T-helper 2 cell treated with Interferon-gamma antibody and Interleukin-4, amounts not matched to agents 5 μg/mL and 100 μg/mL, for 36 hours (primary cell): ENCODE measurements around the gene SKAP1.
"Not testable (repeated sequence)": the region's sequence is repeated elsewhere in the genome, so short reads cannot be mapped to it uniquely, and the experiment has no call there.

Source experiments
- DNase-seq: peaks from one replicate; pipeline ENCODE4 v3.0.0; 2021; ENCODE audit warnings: low spot score
- H3K27ac Mint-ChIP-seq: one replicate; pipeline ENCODE4 v1.8.0; 2021; ENCODE audit warnings: mild to moderate bottlenecking, mixed read lengths
- H3K27me3 Mint-ChIP-seq: one replicate; pipeline ENCODE4 v1.8.0; 2021; ENCODE audit warnings: low read depth, mixed read lengths
- H3K36me3 Mint-ChIP-seq: one replicate; pipeline ENCODE4 v1.8.0; 2021; ENCODE audit warnings: low read depth, mixed read lengths
- H3K4me1 Mint-ChIP-seq: one replicate; pipeline ENCODE4 v1.8.0; 2021; ENCODE audit warnings: low read depth, mixed read lengths
- H3K4me3 Mint-ChIP-seq: one replicate; pipeline ENCODE4 v1.8.0; 2022; ENCODE audit warnings: mild to moderate bottlenecking, moderate library complexity, mixed read lengths
- H3K9me3 Mint-ChIP-seq: one replicate; pipeline ENCODE4 v1.8.0; 2021; ENCODE audit warnings: mixed read lengths

Gene SKAP1

GRCh38 chr17:48439875-48440505 is 10.0 kb upstream of the SKAP1 start:
- peaks cover 84% of the 10 kb centered on the region for H3K4me1 Mint-ChIP-seq
- peak overlapping the region; percentile 60 for H3K4me3 Mint-ChIP-seq
- no peaks in the 10 kb centered on the region for H3K27me3 Mint-ChIP-seq
- H3K27ac Mint-ChIP-seq = peak overlapping the region; percentile 84
- DNase-seq = peak; percentile 51
- H3K36me3 Mint-ChIP-seq = peaks cover 22% of the 10 kb centered on the region
- peaks cover 19% of the 10 kb centered on the region for H3K9me3 Mint-ChIP-seq

DNA sequence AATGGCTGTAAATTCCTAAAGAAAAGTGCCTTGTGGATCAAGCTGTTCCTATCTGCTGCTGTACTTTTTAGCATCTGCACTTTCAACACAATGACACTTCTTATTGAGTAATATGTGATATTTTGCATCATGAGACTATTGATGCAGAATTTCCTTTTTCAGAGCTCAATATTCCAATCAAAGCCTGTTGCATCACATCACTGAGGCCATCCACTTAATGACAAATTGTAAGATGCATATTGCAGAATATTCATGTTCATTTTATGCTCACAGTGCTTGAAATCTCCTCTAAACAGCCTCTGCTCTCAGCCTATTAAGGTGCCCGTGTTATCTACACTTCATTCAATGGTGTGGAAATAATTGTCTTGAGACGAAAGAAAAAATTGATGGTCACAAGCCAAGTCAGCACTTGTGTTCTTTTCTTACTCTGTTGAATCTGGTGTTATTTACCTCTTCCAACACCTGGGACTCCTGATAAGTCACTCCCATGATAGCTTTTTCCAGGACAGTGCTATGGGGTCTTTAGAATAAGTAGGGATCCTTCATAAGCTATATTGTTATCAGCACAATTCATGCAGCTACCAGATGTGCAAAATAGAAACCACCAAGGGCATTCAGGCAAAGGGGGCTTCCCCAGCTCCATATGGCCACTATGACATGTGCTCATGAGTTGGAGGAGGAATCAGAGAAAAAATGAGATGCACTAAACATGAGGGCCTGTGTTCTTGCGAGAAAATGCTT is 9.3 kb upstream of the SKAP1 start:
- Mint-ChIP-seq H3K4me3 (peak overlapping the region; percentile 60), H3K27ac (peak overlapping the region; percentile 84), H3K4me1 (peaks cover 77% of the 10 kb centered on the region), H3K27me3 (no peaks in the 10 kb centered on the region), H3K9me3 (peaks cover 19% of the 10 kb centered on the region), H3K36me3 (peaks cover 19% of the 10 kb centered on the region)
- no peak for DNase-seq

- Mint-ChIP-seq H3K27me3 (no peaks in the 10 kb centered on the region), H3K9me3 (peaks cover 19% of the 10 kb centered on the region), H3K36me3 (peaks cover 19% of the 10 kb centered on the region), H3K27ac (peak overlapping the region; percentile 86), H3K4me1 (peaks cover 77% of the 10 kb centered on the region), H3K4me3 (peak overlapping the region; percentile 59)
- DNase-seq = no peak
Observed at GRCh38 chr17:48438516-48439061, 8.6 kb upstream of the SKAP1 start.

DNA sequence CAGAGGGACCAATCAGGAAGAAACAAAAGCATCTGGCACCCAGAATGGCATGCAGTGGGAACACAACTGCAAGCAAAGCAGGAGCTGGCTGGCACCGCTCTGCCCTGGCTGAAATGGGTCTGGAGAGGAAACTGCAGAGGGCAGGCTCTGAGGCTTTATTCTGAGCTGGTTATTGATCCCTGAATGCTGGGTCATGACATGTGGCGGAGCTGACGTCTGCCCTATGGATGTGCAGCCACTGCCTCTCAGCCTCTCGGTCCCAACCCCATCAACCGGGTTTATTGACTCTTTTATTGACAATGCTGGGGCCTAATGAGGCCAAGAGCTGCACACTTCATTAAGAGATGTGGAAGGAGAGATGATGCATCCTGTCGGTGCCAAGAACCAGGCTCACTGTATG is 3.9 kb upstream of the SKAP1 start:
- Mint-ChIP-seq H3K27me3 (no peaks in the 10 kb centered on the region), H3K36me3 (peaks cover 21% of the 10 kb centered on the region), H3K27ac (no peak overlapping the region), H3K4me3 (no peak overlapping the region), H3K9me3 (peaks cover 9% of the 10 kb centered on the region), H3K4me1 (peaks cover 64% of the 10 kb centered on the region)
- DNase-seq = no peak

GRCh38 chr17:48432820-48433775 is 3.1 kb upstream of the SKAP1 start:
- Mint-ChIP-seq H3K9me3 (peaks cover 9% of the 10 kb centered on the region), H3K27ac (no peak overlapping the region), H3K36me3 (peaks cover 28% of the 10 kb centered on the region), H3K27me3 (no peaks in the 10 kb centered on the region), H3K4me1 (peaks cover 61% of the 10 kb centered on the region), H3K4me3 (no peak overlapping the region)
- DNase-seq = no peak

DNA sequence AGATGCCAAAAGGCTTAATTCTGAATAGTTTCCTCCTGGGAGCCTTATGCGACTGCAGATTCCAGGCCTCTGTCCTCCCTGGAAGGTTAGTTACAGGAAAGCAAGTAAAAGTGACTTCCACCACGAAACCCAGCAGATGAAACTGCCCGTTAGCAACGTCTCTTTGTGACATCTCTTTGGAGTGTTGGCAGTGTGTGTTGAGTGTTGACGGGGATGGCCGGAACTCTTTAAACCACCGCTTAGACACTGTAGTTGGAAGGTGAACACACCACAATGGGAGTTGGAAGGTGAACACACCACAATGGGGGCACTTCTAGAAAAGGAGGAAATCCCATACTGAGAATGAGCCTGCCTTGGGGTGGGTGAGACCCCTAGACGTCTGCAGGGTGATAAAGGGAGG is 858 bp downstream of the SKAP1 start:
- H3K4me1 Mint-ChIP-seq = peaks cover 63% of the 10 kb centered on the region
- peak overlapping the region; percentile 98 for H3K4me3 Mint-ChIP-seq
- H3K27ac Mint-ChIP-seq = peak overlapping the region; percentile 98
- H3K36me3 Mint-ChIP-seq = peaks cover 30% of the 10 kb centered on the region
- no peaks in the 10 kb centered on the region for H3K9me3 Mint-ChIP-seq
- peak; percentile 33 for DNase-seq
- no peaks in the 10 kb centered on the region for H3K27me3 Mint-ChIP-seq

DNA sequence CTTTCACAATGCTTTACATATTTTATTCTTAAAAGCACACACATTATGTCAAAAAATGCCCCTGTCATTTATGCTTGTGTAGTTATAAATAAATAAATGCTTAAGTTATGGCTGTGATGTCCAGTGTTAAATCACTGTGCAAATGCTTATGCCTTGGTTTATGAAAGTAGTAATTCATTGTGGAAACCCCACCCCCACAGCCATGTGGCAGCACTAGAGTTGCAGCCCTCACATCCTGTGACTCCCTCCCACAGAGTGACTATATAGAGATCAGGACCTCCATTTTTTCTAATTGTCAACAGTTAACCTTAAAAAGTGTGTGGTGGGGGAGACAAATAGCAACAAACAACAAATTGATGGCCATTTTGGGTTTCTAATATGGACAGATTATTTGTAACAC is 2.4 kb downstream of the SKAP1 start:
- H3K36me3 Mint-ChIP-seq = peaks cover 35% of the 10 kb centered on the region
- H3K4me3 Mint-ChIP-seq = peak overlapping the region; percentile 98
- no peaks in the 10 kb centered on the region for H3K9me3 Mint-ChIP-seq
- DNase-seq = peak; percentile 78
- H3K4me1 Mint-ChIP-seq = peaks cover 60% of the 10 kb centered on the region
- H3K27me3 Mint-ChIP-seq = no peaks in the 10 kb centered on the region
- peak overlapping the region; percentile 98 for H3K27ac Mint-ChIP-seq

- Mint-ChIP-seq H3K27me3 (no peaks in the 10 kb centered on the region), H3K9me3 (no peaks in the 10 kb centered on the region), H3K4me1 (peaks cover 60% of the 10 kb centered on the region), H3K4me3 (peak overlapping the region; percentile 98), H3K27ac (peak overlapping the region; percentile 98), H3K36me3 (peaks cover 37% of the 10 kb centered on the region)
- DNase-seq = no peak
Observed at GRCh38 chr17:48426761-48427500, 3.1 kb downstream of the SKAP1 start.

DNA sequence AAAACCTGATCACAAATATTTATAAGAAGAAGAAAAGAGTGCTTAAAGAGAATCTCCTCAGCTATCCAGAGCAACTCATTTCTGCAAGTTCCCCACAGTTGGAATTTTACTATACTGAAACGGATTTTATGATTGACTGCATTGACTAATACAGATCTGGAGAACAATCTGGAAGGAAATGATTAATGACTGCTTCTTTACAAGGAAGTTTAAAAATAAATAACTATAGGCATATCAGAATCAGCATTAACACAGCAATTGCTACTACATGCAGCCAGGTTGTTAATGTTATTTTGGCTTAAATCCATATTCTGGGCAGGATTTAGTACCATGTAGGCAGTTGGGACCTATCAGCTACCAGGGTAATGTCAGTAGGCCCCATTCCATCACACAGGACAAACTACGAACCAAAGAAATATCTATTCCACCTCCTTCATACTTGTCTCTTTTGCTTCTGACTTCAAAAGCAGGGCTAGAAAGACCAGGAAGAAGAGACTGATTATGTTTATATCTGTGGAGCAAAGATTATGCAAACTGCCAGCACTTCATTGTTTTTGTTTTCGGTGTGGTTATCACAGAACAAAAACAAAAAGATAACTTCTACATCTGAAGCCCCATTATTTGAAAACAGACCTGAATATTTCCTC is 3.9 kb downstream of the SKAP1 start:
- no peak for DNase-seq
- Mint-ChIP-seq H3K27ac (peak overlapping the region; percentile 98), H3K4me3 (peak overlapping the region; percentile 98), H3K9me3 (no peaks in the 10 kb centered on the region), H3K27me3 (no peaks in the 10 kb centered on the region), H3K4me1 (peaks cover 58% of the 10 kb centered on the region), H3K36me3 (peaks cover 43% of the 10 kb centered on the region)

- H3K27ac Mint-ChIP-seq, DNase-seq, H3K27me3 Mint-ChIP-seq, H3K4me3 Mint-ChIP-seq, H3K9me3 Mint-ChIP-seq: not testable (repeated sequence)
- peaks cover 51% of the 10 kb centered on the region for H3K4me1 Mint-ChIP-seq
- peaks cover 33% of the 10 kb centered on the region for H3K36me3 Mint-ChIP-seq
Observed at GRCh38 chr17:48422060-48422459, 8.0 kb downstream of the SKAP1 start.

DNA sequence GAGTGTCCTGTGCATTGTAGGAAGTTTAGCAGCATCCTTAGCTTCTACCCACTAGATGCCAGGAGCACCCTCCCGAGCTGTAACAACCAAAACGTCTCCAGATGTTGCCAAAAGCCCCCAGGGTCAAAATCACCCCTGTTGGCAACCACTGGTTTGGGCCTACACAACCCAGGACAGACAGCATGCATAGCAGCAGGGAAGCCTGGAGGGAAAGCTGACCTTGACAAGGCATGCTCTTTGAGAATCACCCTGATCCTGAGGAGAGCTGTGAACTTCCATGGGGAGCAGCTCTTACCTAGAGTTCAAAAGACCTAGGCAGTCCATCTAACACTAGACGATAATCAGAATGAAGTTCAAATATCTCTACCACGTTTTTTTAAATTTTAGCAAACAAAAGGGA is 9.2 kb downstream of the SKAP1 start:
- no peaks in the 10 kb centered on the region for H3K27me3 Mint-ChIP-seq
- H3K9me3 Mint-ChIP-seq = no peaks in the 10 kb centered on the region
- H3K4me3 Mint-ChIP-seq = no peak overlapping the region
- DNase-seq = no peak
- H3K36me3 Mint-ChIP-seq = peaks cover 30% of the 10 kb centered on the region
- no peak overlapping the region for H3K27ac Mint-ChIP-seq
- peaks cover 49% of the 10 kb centered on the region for H3K4me1 Mint-ChIP-seq

- H3K36me3 Mint-ChIP-seq = peaks cover 35% of the 10 kb centered on the region
- no peak for DNase-seq
- H3K27ac Mint-ChIP-seq = peak overlapping the region; percentile 71
- peaks cover 65% of the 10 kb centered on the region for H3K4me1 Mint-ChIP-seq
- no peaks in the 10 kb centered on the region for H3K9me3 Mint-ChIP-seq
- H3K27me3 Mint-ChIP-seq = no peaks in the 10 kb centered on the region
- peak overlapping the region; percentile 54 for H3K4me3 Mint-ChIP-seq
Observed at GRCh38 chr17:48416971-48417370, 13.0 kb downstream of the SKAP1 start.
